Mammary epithelial cell (primary cell): ENCODE data around the gene ICA1.

Source experiments
- EZH2 ChIP-seq: IDR thresholded peaks from 2 replicates; pipeline ENCODE4 v1.6.1; 2012; ENCODE audit warnings: low read length, inconsistent platforms, borderline replicate concordance
- TF ChIP-seq, protein P1 (sequence below), 2 donors: IDR thresholded peaks in 1 of 2; conservative IDR thresholded peaks in 1 of 2; 2 replicates each; pipeline ENCODE4 v1.5.1; 2011 to 2012; ENCODE audit warnings: inconsistent platforms in 2 of 2, low read length in 2 of 2, mild to moderate bottlenecking in 2 of 2, control low read depth in 1 of 2, low read depth in 1 of 2; ENCODE audit not compliant: insufficient read depth in 1 of 2; ENCODE audit errors: extremely low read depth in 1 of 2

DNA sequence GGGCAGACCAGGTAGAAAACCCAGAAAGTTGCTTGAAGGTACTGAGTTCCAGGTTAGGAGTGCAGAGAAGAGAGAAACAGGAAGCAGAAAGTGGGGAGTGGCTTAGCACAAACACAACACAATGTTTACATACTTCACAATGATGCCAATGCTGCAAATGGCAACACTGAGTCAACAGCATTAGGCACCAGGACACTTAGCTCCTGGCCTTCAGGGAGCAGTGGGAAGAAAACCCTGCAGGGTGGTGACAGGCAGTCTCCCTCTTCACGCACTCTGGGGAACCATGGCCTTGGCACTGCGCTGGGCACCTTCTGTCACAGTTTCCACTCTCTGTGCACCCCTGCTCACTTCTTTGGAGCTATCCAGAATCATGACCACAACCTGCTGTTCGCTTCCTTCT lies 7.3 kb downstream of the ICA1 start:
- TF ChIP-seq, protein P1, sequence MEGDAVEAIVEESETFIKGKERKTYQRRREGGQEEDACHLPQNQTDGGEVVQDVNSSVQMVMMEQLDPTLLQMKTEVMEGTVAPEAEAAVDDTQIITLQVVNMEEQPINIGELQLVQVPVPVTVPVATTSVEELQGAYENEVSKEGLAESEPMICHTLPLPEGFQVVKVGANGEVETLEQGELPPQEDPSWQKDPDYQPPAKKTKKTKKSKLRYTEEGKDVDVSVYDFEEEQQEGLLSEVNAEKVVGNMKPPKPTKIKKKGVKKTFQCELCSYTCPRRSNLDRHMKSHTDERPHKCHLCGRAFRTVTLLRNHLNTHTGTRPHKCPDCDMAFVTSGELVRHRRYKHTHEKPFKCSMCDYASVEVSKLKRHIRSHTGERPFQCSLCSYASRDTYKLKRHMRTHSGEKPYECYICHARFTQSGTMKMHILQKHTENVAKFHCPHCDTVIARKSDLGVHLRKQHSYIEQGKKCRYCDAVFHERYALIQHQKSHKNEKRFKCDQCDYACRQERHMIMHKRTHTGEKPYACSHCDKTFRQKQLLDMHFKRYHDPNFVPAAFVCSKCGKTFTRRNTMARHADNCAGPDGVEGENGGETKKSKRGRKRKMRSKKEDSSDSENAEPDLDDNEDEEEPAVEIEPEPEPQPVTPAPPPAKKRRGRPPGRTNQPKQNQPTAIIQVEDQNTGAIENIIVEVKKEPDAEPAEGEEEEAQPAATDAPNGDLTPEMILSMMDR (conservative IDR thresholded peaks at IDR 0.05 in 1 of 2, IDR thresholded peaks at IDR 0.05 in 1 of 2; ENCODE audit: extremely low read depth in 1 of 2, insufficient read depth in 1 of 2, low read depth in 1 of 2, low read length in 2 of 2), result no peak
- no peak for TF ChIP-seq EZH2
